HG03354 (cell line): Measurements from ENCODE around the gene SMG9.

Experiments used
- ATAC-seq: cut with Tn5 transposase; IDR thresholded peaks from one replicate; pipeline ENCODE4 v1.9.1; 2021; ENCODE audit warnings: mild to moderate bottlenecking; ENCODE audit not compliant: unreplicated experiment, poor library complexity, severe bottlenecking

SMG9 gene

GRCh38 chr19:43754503-43755255 is at the start of gene SMG9:
SMG9 (minus strand) TSS chr19:43754962; CDS start chr19:43750741, 4,221 bp downstream.
- ATAC-seq: peak; percentile 59

- ATAC-seq: no peak
Observed at GRCh38 chr19:43804432-43804831, 49.7 kb upstream of the SMG9 start.

- ATAC-seq: no peak
Observed at GRCh38 chr19:43802216-43802951, 47.6 kb upstream of the SMG9 start, which contains the start of gene LYPD5. LYPD5 (minus strand) TSS chr19:43802447; CDS start chr19:43802380, 67 bp downstream.

GRCh38 chr19:43799502-43800142 is 44.9 kb upstream of the SMG9 start:
- ATAC-seq: no peak

GRCh38 chr19:43798546-43799409 is 44.0 kb upstream of the SMG9 start:
- ATAC-seq: no peak

GRCh38 chr19:43798026-43798545 is 43.3 kb upstream of the SMG9 start:
- ATAC-seq: no peak

- ATAC-seq: no peak
Observed at GRCh38 chr19:43797556-43797955, 42.8 kb upstream of the SMG9 start.

- ATAC-seq: no peak
Observed at GRCh38 chr19:43797118-43797517, 42.4 kb upstream of the SMG9 start.

GRCh38 chr19:43790587-43790986 is 35.8 kb upstream of the SMG9 start:
- no peak for ATAC-seq

GRCh38 chr19:43789029-43789428 is 34.3 kb upstream of the SMG9 start:
- no peak for ATAC-seq

GRCh38 chr19:43786665-43787064 is 31.9 kb upstream of the SMG9 start:
- ATAC-seq: no peak

GRCh38 chr19:43784981-43785808 is 30.4 kb upstream of the SMG9 start:
- ATAC-seq: peak; percentile 46

- ATAC-seq: no peak
Observed at GRCh38 chr19:43784241-43784980, 29.6 kb upstream of the SMG9 start.

GRCh38 chr19:43783636-43784035 is 28.9 kb upstream of the SMG9 start:
- ATAC-seq: no peak

- ATAC-seq: no peak
Observed at GRCh38 chr19:43782689-43783231, 28.0 kb upstream of the SMG9 start.

GRCh38 chr19:43782311-43782660 is 27.5 kb upstream of the SMG9 start:
- no peak for ATAC-seq

- ATAC-seq: no peak
Observed at GRCh38 chr19:43781630-43782310, 27.0 kb upstream of the SMG9 start.
